HG03108 (cell line): ENCODE measurements around the gene SYT5.
"Not testable (repeated sequence)": the region's sequence is repeated elsewhere in the genome, so short reads cannot be mapped to it uniquely, and the experiment has no call there.

Experiments used
- ATAC-seq: cut with Tn5 transposase; IDR thresholded peaks from one replicate; pipeline ENCODE4 v1.9.1; 2021; ENCODE audit warnings: moderate library complexity; ENCODE audit not compliant: unreplicated experiment

SYT5 gene

GRCh38 chr19:55179606-55180484 is at the start of gene SYT5:
Gene SYT5, minus strand, starts transcription at chr19:55180289. Its CDS starts 1,248 bp downstream, at chr19:55179041.
- ATAC-seq = no peak

- ATAC-seq = no peak
Measured at GRCh38 chr19:55229789-55230182, 49.7 kb upstream of the SYT5 start.

DNA sequence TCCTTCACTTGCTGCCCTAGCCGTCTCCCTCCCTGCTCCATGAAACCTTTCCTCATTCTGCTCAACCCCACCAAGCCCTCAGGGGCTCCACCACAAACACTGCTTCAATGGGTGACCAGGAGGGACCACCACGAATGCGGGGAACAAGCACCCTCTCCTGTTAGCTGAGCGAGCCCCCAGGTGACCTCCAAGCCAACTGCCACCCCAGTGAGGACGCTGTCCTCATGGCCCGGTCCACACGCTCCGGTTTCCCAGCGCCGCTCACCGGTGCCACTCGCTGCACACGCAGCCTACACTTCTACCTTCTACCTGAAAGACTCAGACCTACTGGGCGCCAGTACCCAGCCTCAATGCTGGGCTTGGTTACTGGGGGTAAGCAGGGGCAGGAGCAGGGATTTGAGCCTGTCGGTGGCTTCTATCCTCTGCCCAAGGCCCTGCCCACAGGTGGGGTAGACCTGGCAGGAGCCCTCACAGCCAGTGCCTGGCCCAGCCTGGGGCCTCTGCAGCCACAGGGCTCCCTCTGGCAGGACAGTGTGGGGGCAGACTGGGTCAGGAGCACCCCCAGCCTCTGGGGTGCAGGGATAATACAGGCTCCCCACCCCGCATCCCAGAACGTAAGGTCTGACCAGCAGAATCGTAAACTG is 49.2 kb upstream of the SYT5 start:
- no peak for ATAC-seq

- no peak for ATAC-seq
Measured at GRCh38 chr19:55228403-55229031, 48.4 kb upstream of the SYT5 start, which contains the start of gene TMEM86B. Gene TMEM86B, minus strand, starts transcription at chr19:55228763. Its CDS starts 22 bp downstream, at chr19:55228741.

- no peak for ATAC-seq
Measured at GRCh38 chr19:55228015-55228391, 47.9 kb upstream of the SYT5 start.

DNA sequence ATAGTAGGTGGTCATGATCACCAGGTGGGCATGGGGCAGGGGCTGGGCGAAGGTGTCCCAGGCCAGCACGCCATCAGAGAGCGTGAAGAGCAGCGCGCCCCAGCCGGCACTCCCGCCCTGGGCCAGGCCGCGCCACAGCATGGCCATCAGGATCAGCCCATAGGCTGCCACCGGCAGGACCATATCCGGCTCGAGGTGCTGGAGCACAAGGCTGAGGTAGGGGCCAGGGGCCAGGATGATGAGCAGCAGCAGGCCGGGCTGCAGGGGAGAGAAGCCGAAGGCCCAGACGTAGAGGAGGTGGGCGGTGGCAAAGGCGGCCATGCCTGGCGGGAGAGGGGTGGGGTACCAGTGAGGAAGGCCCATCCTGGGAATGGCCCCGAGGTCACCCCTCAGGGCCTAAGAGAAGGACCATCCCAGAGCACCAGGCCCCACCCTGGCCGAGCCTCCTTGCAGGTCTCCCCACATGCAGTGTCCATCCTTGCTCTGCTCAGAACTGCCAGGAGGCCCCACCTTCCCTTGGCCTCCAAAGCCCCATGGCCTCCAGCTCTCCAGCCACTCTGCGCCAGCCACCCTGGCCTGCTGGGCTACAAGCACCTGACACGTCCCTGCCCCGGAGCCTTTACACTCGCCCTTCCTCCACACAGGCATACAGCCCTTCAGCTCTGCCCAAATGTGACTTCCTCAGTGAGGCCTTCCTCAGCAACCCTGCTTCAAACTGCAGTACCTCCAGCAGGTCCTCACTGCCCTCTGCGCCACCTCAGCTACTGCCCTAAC is 47.3 kb upstream of the SYT5 start:
- no peak for ATAC-seq

GRCh38 chr19:55226788-55227187 is 46.7 kb upstream of the SYT5 start:
- ATAC-seq = no peak

GRCh38 chr19:55226273-55226672 is 46.2 kb upstream of the SYT5 start:
- ATAC-seq = no peak

GRCh38 chr19:55225415-55225958 is 45.4 kb upstream of the SYT5 start:
- no peak for ATAC-seq

- not testable (repeated sequence) for ATAC-seq
Measured at GRCh38 chr19:55224679-55225414, 44.8 kb upstream of the SYT5 start.

DNA sequence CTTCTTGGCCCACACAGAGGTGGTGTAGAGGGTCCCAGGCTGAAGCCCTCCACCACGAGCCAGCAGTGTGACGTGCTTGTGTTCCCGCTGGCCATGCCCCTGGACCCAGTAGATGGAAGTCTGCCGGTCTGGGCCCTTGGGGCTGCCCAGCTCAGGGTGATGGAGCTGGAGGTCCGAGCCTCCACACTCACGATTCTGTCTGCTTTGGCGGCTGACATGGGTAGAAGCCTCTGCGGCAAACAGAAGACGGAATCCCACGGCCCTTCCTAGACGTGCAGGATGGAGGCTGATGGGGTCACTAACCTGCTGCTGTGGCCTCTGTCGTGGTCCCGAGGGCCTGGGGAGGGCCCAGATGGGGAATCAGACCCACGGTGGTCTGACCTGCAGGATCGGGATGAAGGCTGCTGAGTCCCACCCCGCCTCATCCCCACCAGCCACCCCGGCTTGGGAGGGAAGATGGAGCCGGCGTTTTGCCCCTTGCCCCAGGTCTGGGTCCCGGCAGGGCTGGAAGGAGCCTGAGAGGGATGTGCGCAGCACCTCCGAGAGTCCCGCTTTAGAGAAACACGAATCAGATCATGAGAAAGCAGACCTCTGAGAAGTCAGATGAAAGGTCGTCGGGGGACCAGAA is 44.1 kb upstream of the SYT5 start:
- ATAC-seq = no peak

DNA sequence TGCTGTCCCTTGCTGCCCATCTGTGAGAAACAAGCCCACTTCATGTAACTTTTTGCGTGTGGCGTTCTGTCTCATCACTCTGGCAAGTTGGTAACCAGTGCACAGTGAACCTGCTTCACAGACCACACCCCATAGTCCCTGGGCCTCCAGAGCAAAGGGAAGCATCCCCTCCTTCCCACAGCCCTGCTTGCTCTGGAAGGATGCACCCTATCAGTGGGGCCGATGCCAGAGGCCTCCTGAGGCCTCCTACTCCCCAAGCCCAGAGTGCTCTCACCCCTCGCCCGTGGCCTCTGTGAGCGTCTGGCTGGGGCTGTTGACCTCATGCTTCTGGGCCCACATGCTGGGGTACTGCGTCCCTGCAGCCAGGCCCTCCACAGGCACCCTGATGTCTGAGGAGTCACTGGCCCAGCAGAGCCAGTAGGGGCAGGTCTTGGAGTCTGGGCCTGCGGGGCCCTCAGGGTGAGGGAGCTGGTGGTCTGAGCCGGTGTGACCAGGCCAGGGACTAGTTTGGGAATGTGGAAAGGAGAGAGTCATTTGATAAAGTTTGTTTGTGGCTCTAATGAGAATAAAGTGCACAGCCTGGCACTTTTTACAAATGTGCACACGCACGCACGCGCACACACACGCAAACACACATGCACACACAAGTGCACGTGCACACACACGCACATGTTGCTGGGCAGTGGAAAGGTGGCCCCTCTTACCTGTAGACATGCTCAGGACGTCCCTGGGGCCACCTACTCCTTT is 43.4 kb upstream of the SYT5 start:
- no peak for ATAC-seq

DNA sequence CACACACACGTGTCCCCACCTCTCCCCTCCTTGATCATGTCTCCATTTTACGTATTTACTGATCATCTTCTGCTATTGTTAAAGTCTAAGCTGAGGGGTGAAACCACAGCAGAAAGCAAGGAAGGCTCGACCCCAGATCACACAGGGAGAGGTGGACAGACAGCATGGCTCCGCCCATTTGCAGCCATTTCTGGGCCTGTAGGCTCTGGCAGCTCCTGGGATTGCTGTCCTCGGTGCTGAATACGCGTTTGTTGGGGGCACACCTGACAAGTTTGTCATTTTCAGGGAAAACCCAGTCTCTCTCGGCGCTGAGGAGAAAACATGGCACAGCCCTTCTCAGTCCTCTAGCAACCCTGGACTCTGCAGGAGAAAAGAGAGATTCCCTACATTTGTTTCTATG is 40.4 kb upstream of the SYT5 start:
- no peak for ATAC-seq

- no peak for ATAC-seq
Measured at GRCh38 chr19:55216461-55217198, 36.5 kb upstream of the SYT5 start.

- no peak for ATAC-seq
Measured at GRCh38 chr19:55213547-55213946, 33.5 kb upstream of the SYT5 start.

- ATAC-seq = no peak
Measured at GRCh38 chr19:55212447-55212846, 32.4 kb upstream of the SYT5 start.

DNA sequence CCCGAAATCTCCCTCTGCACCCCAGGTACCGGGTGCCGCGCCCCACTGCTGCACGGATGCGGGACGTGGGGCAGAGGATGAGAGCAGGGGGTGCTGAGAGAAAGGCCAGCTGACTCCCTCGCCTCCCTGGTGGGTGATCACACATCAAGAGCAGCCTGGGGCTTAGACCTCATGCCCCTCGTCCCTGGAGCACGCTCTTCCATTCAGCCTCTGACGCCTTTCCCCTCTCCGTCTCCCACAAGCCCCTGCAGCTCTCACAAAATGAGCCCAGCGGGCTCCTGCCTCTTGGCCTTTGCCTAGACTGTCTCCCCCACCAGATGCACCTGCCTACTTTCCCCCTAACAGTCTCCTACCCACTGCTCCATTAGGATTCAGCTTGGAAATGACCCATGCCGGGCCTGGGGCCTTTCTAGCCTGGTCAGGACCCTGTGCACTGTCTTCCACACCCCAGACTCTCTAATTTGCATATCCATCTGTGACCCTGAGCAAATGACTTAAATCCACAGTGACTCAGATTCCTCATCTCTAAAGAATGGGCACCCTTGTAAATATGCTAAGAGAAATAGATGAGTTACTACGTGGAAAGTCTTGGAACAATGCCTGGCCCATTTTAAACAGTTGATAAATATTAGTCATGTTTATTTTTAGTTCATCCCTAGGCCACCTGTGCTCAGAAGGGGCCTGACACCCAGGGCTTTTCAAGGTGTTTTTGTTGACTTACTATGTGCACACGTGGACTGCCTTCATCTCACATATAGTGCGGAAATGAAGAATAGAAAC is 29.8 kb upstream of the SYT5 start:
- no peak for ATAC-seq
